Forelimb muscle (tissue), 1 donor: Measurements from ENCODE around the gene SEMA3F. TPM values are rescaled to one million over a fixed set of nuclear protein-coding genes. Genes with fewer than 3 reads are reported as not detected.

Experiments
- DNase-seq: peaks from one replicate; pipeline ENCODE4 v3.0.0-alpha.2; 2013; ENCODE audit warnings: low read depth
- polyA plus RNA-seq: library from polyadenylated mRNA; unstranded; fragments of 120-200 nt; gene quantifications from one replicate; pipeline ENCODE4 v1.2.1, GENCODE V29; 2013; ENCODE audit not compliant: insufficient read length

The SEMA3F gene
- polyA plus RNA-seq: 9.0 TPM

GRCh38 chr3:50154840-50155490 lies at the start of gene SEMA3F:
Gene SEMA3F, plus strand, starts transcription at chr3:50155324. Its CDS starts 4,299 bp downstream, at chr3:50159623.
- DNase-seq: no peak

- DNase-seq: no peak
These were observed 43.4 kb upstream of the SEMA3F start for GRCh38 chr3:50111757-50112156.

- DNase-seq: no peak
These were observed 42.7 kb upstream of the SEMA3F start for GRCh38 chr3:50112462-50112861.

GRCh38 chr3:50117120-50117519 lies 38.0 kb upstream of the SEMA3F start:
- no peak for DNase-seq

- no peak for DNase-seq
These were observed 36.9 kb upstream of the SEMA3F start for GRCh38 chr3:50118237-50118636.

- DNase-seq: no peak
These were observed 35.3 kb upstream of the SEMA3F start for GRCh38 chr3:50119786-50120185.

- DNase-seq: no peak
These were observed 34.6 kb upstream of the SEMA3F start for GRCh38 chr3:50120364-50121071.

- DNase-seq: peak; percentile 49
These were observed 33.8 kb upstream of the SEMA3F start for GRCh38 chr3:50121072-50122032.

DNA sequence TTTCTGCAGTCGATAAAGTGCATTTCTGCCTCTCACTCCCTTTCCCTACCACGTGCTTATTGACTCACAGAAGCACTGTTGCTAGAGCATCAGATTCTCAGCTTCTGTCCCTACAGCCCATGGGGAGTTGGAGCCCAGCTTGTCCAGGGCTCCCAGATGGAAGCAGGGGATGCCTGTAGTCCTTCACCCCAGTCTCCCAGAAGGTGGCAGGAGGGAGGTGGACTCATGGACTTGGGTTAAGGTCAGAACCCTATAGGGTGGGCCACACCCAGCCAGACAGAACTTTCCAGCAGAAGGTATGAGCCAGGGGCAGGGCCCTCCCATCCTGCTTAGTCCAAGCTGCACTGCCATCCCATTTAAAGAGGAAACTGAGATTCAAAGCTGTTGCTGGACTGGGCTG lies 33.1 kb upstream of the SEMA3F start:
- no peak for DNase-seq

DNA sequence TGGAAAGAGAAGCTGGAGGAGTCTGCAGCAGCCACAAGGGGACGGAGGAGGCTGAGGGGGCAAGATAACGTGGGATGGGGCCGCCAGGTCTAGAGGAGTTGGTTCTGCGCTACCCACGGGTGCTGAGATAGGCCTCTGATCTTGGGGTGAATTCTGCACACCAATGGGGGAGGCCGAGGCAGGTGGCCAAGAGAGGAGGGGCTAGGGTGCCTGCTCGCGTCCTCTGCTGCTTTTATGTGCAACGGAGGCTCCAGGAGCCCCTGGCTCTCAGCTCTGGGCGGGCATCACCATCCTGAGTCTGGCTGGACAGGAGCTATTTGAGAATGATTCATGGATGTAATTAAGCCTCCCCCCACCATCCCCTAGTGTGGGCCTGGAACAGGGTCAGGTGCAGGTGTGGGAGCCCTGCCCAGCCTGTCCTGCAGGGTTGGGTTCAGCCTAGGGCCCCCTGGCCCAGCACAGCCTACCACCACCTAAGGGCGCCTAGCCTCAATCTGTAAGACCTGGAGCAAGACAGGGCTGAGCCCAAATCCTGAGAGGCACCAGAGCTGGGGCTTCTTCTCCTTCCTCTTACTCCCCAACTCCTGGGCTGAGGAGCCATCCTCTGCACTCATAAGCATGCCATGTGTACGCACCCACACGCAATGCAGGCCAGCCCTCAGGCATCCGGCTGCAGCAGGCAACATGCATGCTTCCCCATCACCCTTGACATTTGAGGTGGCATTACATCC lies 32.3 kb upstream of the SEMA3F start:
- no peak for DNase-seq

DNA sequence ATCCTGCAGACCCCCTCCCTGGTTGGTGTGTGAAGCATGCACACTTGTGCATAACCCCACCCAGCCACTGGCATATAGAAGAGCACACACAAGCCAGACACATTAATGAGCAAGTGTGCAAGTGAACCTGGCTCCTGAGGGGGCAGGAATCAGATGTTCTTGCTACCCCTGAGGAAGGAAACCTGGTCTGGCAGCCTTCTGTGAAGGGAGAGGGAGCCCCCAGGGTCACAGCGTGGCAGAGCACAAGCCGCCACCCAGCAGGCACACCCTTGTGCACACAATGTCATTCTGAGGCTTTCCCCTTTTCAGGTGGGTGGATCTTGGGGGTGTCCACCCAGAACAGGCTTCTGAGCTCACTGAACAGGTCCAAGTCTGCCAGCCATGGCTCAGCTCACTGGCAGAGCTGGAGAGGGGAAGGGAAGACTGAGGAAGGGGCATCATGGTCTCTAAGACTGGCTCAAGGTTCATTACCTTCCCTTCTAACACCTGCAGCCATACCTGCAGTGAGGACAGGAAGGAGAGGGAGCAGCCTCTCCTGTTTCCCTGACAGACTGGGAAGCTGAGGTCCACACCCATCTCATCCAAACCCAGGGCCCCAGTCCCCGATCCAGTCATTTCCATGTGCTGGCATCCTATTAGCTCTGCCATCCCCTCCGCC lies 31.6 kb upstream of the SEMA3F start:
- no peak for DNase-seq

DNA sequence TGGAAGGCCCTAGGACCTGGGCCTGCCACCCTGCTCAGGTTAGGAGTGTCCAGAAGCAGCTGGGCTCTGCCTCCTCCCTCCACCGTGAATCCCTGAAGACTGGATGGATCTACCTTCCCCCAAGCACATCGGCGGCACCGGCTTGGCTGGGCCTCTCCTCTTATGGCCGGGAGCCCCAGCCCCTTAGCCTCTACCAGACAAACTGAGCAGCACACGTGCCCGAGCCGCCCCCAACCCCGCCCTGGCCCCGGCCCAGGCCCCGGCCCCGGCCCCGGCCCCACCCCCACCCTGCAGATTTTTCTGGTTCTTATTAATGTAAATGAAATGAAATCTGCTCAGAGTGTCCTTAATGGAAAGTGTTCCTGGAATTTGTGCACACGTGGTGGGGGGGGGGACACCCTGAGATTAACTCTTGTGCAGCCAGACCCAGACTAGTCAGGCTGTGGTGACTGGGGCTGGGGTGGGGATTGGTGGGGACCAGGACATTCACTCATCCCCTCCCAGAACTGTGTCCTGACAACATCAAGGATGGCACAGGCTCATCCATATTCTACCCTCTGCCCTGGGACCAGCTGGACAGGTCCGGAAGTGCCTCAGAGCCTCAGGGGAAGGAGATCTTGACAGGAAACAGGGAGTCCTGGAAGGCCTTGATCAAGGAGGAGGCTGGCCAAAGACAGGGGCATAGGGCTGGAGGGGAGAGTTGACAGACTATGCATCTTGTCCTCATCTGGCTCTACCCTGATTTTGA lies 30.9 kb upstream of the SEMA3F start:
- no peak for DNase-seq

- no peak for DNase-seq
These were observed 30.3 kb upstream of the SEMA3F start for GRCh38 chr3:50124800-50125178.

DNA sequence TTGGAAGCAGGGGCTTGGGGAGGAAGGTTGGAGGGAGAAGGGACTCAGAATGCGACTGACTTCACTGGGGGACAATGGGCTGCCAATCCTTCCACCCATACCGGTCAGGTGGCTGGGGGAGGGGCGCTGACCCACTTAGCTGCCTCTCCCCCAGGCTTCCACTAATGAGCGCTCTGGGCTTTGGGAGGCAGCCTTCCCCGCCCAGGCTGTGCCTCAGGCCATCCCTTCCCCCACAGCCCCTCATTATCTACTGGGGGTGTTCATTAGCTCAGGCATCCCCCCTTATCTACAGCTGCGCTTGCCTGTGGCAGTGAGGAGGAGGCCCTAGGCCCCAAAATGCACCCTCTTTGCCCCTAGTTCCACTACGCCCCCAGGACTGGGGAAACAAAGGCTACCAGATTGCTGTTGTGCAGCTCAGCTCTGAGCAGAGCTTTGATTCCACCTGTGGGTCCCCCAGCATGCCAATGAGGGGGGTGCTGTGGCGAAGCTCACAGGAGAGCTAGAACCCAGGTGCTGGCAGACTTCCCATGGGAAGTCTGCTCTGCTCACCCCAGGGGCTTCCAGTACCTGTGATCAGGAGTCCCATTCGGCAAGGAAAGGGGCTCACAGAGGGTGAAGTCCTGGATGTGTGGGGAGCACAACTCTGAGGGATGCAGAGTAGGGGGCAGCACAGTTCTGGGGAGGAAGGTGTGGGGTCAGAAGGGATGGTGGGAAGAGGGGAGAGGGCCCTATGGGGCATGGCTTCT lies 29.4 kb upstream of the SEMA3F start:
- DNase-seq: no peak

- DNase-seq: no peak
These were observed 28.6 kb upstream of the SEMA3F start for GRCh38 chr3:50126287-50127211.

DNA sequence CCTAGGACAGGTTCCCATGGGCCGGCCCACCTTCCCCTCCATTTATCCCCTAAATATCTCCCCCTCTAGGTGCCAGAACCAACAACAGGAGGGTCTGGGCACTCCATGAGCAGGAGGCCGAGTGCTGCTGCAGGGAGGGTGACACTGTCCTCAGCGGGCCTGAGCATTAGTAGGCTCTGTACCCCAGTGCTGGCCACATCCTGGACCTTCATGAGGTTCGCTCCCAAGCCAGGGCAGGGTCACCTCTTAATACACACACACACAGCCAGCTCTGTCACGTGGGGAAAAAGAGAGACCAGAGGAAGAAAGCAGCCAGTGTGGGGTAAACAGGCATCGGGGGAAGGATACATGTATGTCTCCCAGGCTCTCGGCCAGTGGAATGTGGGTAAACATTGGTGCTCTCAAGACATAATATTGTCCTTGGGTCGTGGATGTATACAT lies 27.9 kb upstream of the SEMA3F start:
- DNase-seq: no peak

DNA sequence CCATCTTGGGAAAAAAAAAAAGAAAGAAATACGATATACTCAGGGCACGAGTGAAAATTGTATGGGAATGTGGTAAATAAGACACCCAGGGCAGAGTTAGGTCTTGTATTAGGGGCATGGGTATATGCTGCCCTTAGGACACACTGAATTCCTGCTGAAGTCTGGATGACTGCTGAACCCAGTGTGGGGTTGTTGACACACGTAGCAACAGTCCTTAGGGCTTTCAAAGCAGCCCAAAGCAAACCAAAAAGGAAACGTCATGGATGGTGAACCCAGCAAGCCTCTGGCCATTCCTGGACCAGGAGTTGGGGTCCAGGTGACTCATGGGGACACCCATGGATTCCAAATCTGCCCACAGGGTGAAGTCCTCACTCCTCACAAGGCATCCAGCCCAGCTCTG lies 27.1 kb upstream of the SEMA3F start:
- DNase-seq: no peak

DNA sequence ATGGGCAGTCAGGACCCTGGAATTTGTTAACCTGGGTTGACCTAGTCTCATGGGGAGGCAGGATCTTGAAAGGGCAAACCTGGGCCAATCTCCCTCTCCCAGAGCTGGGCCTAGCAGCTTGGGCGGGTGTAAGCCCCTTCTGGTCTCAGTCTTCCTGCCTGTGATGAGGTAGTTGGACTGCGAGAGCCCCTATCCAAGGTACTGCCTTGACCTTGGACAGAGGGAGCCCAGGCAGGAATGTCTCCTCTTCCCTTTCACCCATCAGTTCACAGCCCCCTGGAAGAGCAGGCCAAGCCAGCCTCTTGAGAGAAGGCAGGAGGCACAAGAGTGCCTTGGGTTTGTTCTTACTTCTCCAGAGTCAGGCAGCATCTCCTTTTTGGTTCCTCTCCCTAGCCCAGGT lies 24.7 kb upstream of the SEMA3F start:
- DNase-seq: no peak
